Ishikawa (cell line): ENCODE results near the gene DYTN.

Source experiments
- CEBPB ChIP-seq: IDR thresholded peaks from 2 replicates; pipeline ENCODE4 v1.6.1; 2012
- CREB1 ChIP-seq: IDR thresholded peaks from 2 replicates; pipeline ENCODE4 v1.6.1; 2012; ENCODE audit warnings: low read depth
- EGR1 ChIP-seq: IDR thresholded peaks from 2 replicates; pipeline ENCODE4 v1.6.1; 2012
- EP300 ChIP-seq: IDR thresholded peaks from 2 replicates; pipeline ENCODE4 v1.6.1; 2012; ENCODE audit warnings: borderline replicate concordance
- FOXM1 ChIP-seq: IDR thresholded peaks from 2 replicates; pipeline ENCODE4 v1.6.1; 2012; ENCODE audit warnings: low read depth, borderline replicate concordance
- MAX ChIP-seq: IDR thresholded peaks from 2 replicates; pipeline ENCODE4 v1.6.1; 2012
- RAD21 ChIP-seq: IDR thresholded peaks from 2 replicates; pipeline ENCODE4 v1.6.1; 2012; ENCODE audit warnings: low read depth
- REST ChIP-seq: IDR thresholded peaks from 2 replicates; pipeline ENCODE4 v1.6.1; 2012; ENCODE audit warnings: low read depth, mild to moderate bottlenecking
- TAF1 ChIP-seq: IDR thresholded peaks from 2 replicates; pipeline ENCODE4 v1.6.1; 2012; ENCODE audit warnings: low read depth, mild to moderate bottlenecking
- TEAD4 ChIP-seq: IDR thresholded peaks from 2 replicates; pipeline ENCODE4 v1.6.1; 2012
- USF1 ChIP-seq: IDR thresholded peaks from 2 replicates; pipeline ENCODE4 v1.6.1; 2012
- YY1 ChIP-seq: IDR thresholded peaks from 2 replicates; pipeline ENCODE4 v1.6.1; 2012; ENCODE audit warnings: low read depth
- ZBTB7A ChIP-seq: IDR thresholded peaks from 2 replicates; pipeline ENCODE4 v1.6.1; 2012; ENCODE audit warnings: low read depth

- TF ChIP-seq FOXM1 (no peak), REST (no peak), TAF1 (no peak), EGR1 (no peak), EP300 (no peak), CEBPB (no peak), YY1 (no peak), MAX (no peak), CREB1 (no peak), ZBTB7A (no peak), USF1 (no peak), TEAD4 (no peak), RAD21 (no peak)
Measured at GRCh38 chr2:206713746-206714145, 4.5 kb downstream of the DYTN start.
